CD4-positive, CD25-positive, alpha-beta regulatory T cell (primary cell): ENCODE results near the gene BEGAIN. TPM values are rescaled to one million over a fixed set of nuclear protein-coding genes. Genes with fewer than 3 reads are reported as not detected.

ENCODE experiments used
- ATAC-seq, 2 donors: fragments of 150-1000 bp; cut with Tn5 transposase; one replicate each; pipeline ENCODE4 v1.10.0; 2021; ENCODE audit warnings: low read depth in 2 of 2, moderate number of reproducible peaks in 2 of 2, moderate library complexity in 1 of 2
- DNase-seq, 3 donors: peaks; one replicate each; pipeline versions ENCODE4 v3.0.0 to v3.0.0-alpha.2; 2012 to 2022; ENCODE audit warnings: mixed read lengths in 1 of 3
- H3K27ac ChIP-seq: one replicate; pipeline ENCODE4 v1.7.0; 2013; ENCODE audit warnings: mild to moderate bottlenecking, low read length; ENCODE audit not compliant: insufficient read depth, poor library complexity, severe bottlenecking
- H3K27me3 ChIP-seq: one replicate; pipeline ENCODE4 v1.7.0; 2013; ENCODE audit warnings: low read length; ENCODE audit not compliant: control insufficient read depth, insufficient read depth
- H3K36me3 ChIP-seq: one replicate; pipeline ENCODE4 v1.7.0; 2013; ENCODE audit warnings: mild to moderate bottlenecking, low read length, moderate library complexity; ENCODE audit not compliant: control insufficient read depth, insufficient read depth
- H3K4me1 ChIP-seq: 2 replicates; pipeline ENCODE4 v1.7.0; 2013; ENCODE audit warnings: mild to moderate bottlenecking, low read length; ENCODE audit not compliant: insufficient read depth, control insufficient read depth, poor library complexity, severe bottlenecking
- H3K4me3 ChIP-seq: one replicate; pipeline ENCODE4 v1.7.0; 2013; ENCODE audit warnings: low read depth, mild to moderate bottlenecking, low read length, moderate library complexity
- H3K9me3 ChIP-seq, 2 experiments: 1 replicate in 1 of 2; 2 replicates in 1 of 2; pipeline ENCODE4 v1.7.0; 2013; ENCODE audit warnings: low read length in 2 of 2, mild to moderate bottlenecking in 1 of 2, moderate library complexity in 1 of 2; ENCODE audit not compliant: control insufficient read depth in 2 of 2
- H3K27ac Mint-ChIP-seq, 3 donors: one replicate each; pipeline ENCODE4 v1.8.0; 2020 to 2022; ENCODE audit warnings: mild to moderate bottlenecking in 3 of 3, mixed read lengths in 3 of 3, moderate library complexity in 2 of 3
- H3K27me3 Mint-ChIP-seq: one replicate; pipeline ENCODE4 v1.8.0; 2022; ENCODE audit warnings: mild to moderate bottlenecking, mixed read lengths
- H3K36me3 Mint-ChIP-seq: one replicate; pipeline ENCODE4 v1.8.0; 2020; ENCODE audit warnings: mixed read lengths
- H3K4me1 Mint-ChIP-seq, 4 donors: one replicate each; pipeline ENCODE4 v1.8.0; 2020 to 2022; ENCODE audit warnings: mixed read lengths in 4 of 4, mild to moderate bottlenecking in 1 of 4
- H3K4me3 Mint-ChIP-seq, 4 donors: one replicate each; pipeline ENCODE4 v1.8.0; 2020 to 2022; ENCODE audit warnings: mild to moderate bottlenecking in 4 of 4, mixed read lengths in 4 of 4, moderate library complexity in 3 of 4
- H3K9me3 Mint-ChIP-seq, 7 donors: one replicate each; pipeline ENCODE4 v1.8.0; 2020 to 2022; ENCODE audit warnings: mixed read lengths in 7 of 7, mild to moderate bottlenecking in 3 of 7, moderate library complexity in 2 of 7
- polyA plus RNA-seq, 4 donors: library from polyadenylated mRNA; unstranded; fragments of 300-500 nt; fragmentation: Illumina TruSeq; gene quantifications; one replicate each; pipeline ENCODE4 v1.2.3, GENCODE V29; 2021
- total RNA-seq: library from RNA; stranded (reverse); gene quantifications from one replicate; pipeline ENCODE4 v1.2.3, GENCODE V29; 2022

BEGAIN gene
- total and polyA plus RNA-seq, 5 donors from 2014 or later = 0.29 to 1.3 (median 0.50) TPM; not detected in 1

- no peak for DNase-seq
- H3K9me3 Mint-ChIP-seq = peaks cover 0 to 7% (median 0%) of the 10 kb centered on the region in 7 donors
Measured at GRCh38 chr14:100608064-100608463, 20.8 kb upstream of the BEGAIN start.

GRCh38 chr14:100607611-100607956, 20.4 kb upstream of the BEGAIN start:
- no peaks in the 10 kb centered on the region for H3K27me3 ChIP-seq
- Mint-ChIP-seq H3K27ac (no peak overlapping the region), H3K27me3 (peaks cover 7% of the 10 kb centered on the region), H3K36me3 (no peaks in the 10 kb centered on the region), H3K4me3 (no peak overlapping the region), H3K4me1 (no peaks in the 10 kb centered on the region), H3K9me3 (peaks cover 0 to 12% (median 2%) of the 10 kb centered on the region in 7 donors)
- no peaks in the 10 kb centered on the region for H3K9me3 ChIP-seq
- H3K36me3 ChIP-seq = no peaks in the 10 kb centered on the region
- DNase-seq (no peak), ATAC-seq (no peak)
- H3K4me1 ChIP-seq = no peaks in the 10 kb centered on the region
- no peak overlapping the region for H3K4me3 ChIP-seq
- no peak overlapping the region for H3K27ac ChIP-seq

More at GRCh38 chr14:100608064-100608463, 20.8 kb upstream of the BEGAIN start:
- Histone ChIP-seq H3K36me3 (no peaks in the 10 kb centered on the region), H3K4me3 (no peak overlapping the region), H3K9me3 (no peaks in the 10 kb centered on the region), H3K27me3 (no peaks in the 10 kb centered on the region), H3K27ac (no peak overlapping the region), H3K4me1 (no peaks in the 10 kb centered on the region)
- ATAC-seq = no peak
- H3K27ac Mint-ChIP-seq = no peak overlapping the region
- H3K36me3 Mint-ChIP-seq = no peaks in the 10 kb centered on the region
- peaks cover 6% of the 10 kb centered on the region for H3K27me3 Mint-ChIP-seq
- H3K4me3 Mint-ChIP-seq = no peak overlapping the region
- H3K4me1 Mint-ChIP-seq = no peaks in the 10 kb centered on the region

DNA sequence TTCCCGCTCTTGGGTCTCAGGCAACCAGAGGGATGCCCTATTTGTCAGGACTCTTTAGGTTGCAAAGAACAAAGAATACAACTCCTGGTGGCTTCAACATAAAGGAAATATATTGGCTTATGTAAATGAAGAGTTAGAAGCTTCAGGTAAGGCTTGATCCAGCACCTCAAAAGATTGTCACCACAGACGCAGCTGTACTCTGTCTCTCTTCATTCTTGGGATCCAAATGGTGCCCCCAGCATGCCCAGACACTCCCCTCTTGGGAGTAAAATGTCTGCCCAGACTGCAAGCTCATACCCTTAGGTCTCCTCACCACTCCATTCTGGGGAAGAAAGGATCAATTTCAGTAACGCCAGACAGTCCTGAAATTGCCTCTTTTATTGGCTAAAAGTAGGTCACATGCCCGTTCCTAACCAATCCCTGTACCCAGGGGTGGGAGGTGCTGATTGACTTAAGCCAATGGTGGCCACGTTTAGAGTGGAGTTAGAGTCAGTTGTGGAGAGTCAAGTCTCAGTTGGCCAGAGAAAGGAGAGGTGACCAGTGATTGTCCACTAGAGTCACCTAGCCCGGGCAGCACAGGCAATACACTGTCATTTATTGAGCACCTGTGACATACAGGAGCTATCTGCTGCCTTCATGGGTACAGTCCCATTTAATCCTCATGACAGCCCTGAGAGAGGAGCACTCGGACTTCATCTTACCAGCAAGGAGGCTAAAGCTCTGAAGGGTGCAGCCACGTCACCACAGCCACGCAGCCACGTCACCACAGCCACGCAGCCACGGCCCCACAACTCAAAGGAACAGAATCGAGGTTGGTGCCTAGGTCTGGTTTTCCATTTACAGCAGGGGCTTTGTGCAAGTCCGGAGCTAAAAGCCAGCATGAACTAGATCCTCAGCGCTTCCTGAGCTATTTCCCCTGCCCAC, 19.7 kb upstream of the BEGAIN start:
- H3K4me1 ChIP-seq = no peaks in the 10 kb centered on the region
- no peak overlapping the region for H3K4me3 Mint-ChIP-seq
- DNase-seq = no peak
- ATAC-seq = no peak
- no peaks in the 10 kb centered on the region for H3K36me3 ChIP-seq
- no peak overlapping the region for H3K4me3 ChIP-seq
- H3K27ac Mint-ChIP-seq = no peak overlapping the region
- H3K27ac ChIP-seq = no peak overlapping the region
- no peaks in the 10 kb centered on the region for H3K27me3 ChIP-seq
- peaks cover 13% of the 10 kb centered on the region for H3K27me3 Mint-ChIP-seq
- no peaks in the 10 kb centered on the region for H3K4me1 Mint-ChIP-seq
- peaks cover 0 to 14% (median 5%) of the 10 kb centered on the region in 7 donors for H3K9me3 Mint-ChIP-seq
- H3K36me3 Mint-ChIP-seq = no peaks in the 10 kb centered on the region
- peaks cover 5% of the 10 kb centered on the region in 2 experiments for H3K9me3 ChIP-seq

DNA sequence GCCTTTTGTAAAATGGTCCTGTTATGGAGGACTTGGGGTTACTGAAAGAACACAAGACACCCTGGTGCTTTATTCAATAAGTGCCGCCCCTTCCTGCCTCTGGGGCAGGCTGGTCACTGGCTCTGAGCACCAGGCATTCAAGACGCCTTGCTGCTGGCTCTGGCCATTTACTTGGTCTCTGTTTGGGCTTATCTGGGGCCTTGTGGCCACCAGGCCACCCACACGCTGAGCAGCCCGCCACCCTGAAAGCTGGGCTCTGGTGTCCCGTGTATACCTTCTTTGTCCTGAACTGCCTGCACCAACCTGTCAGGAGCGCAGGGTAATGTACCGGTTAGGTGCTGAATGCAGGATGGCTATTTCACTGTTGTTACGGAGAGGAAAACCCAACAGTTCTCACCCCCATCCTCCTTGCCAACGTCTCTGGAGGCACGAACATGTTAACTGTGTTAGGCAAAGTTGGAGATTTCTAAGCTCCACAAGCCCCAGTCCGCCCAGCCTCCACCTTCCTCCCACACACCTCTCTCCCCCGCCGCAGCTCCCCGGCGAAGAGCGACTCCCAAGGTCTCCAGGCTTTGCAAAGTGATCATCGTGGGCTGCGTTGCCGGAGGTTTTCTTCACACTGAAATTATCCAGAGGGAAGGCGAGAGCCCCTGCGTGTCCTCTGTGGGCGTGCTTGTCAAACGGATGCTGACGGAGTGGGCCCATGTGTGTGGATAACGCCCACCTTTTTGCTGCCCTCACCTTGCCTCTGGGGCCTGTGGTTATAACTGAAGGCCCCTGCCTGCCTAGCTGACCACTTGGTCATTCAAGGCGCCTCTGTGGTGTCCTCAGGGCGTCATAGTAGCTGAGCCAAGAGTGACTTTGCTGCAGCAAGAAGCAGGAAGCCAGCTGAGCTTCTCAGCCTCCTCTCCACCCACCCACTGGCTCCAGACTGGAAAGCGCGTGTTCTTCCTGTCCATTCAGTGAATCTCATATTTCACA, 18.8 kb upstream of the BEGAIN start:
- Mint-ChIP-seq H3K9me3 (peaks cover 0 to 17% (median 8%) of the 10 kb centered on the region in 7 donors), H3K4me1 (no peaks in the 10 kb centered on the region), H3K27me3 (peaks cover 21% of the 10 kb centered on the region), H3K4me3 (no peak overlapping the region), H3K36me3 (no peaks in the 10 kb centered on the region), H3K27ac (no peak overlapping the region)
- H3K9me3 ChIP-seq = peaks cover 13 to 15% of the 10 kb centered on the region in 2 experiments
- ATAC-seq = no peak
- H3K4me1 ChIP-seq = no peaks in the 10 kb centered on the region
- peaks cover 3% of the 10 kb centered on the region for H3K27me3 ChIP-seq
- no peak for DNase-seq
- H3K27ac ChIP-seq = no peak overlapping the region
- H3K36me3 ChIP-seq = no peaks in the 10 kb centered on the region
- H3K4me3 ChIP-seq = no peak overlapping the region

DNA sequence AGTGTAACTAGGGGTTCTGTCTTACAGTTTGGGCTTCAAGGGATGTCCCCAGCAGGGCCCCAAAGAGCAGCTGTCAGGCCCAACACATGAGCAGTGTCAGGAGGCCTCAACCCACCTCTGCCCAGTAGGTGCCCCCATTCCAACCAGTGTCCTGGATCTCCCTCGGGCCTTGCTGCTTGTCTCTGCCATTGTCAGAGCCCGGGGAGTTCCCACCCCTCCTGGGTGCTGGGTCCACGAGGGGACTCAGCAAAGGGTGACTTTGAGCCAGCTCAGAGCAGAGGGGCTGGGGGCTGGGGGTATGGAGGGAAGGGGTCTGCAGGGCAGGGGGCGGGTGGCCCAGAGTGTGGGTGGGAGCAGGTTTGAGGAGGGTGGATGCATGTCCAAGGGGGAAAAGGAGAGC, 18.0 kb upstream of the BEGAIN start:
- no peaks in the 10 kb centered on the region for H3K4me1 ChIP-seq
- Mint-ChIP-seq H3K27ac (no peak overlapping the region), H3K4me1 (no peaks in the 10 kb centered on the region), H3K36me3 (no peaks in the 10 kb centered on the region), H3K4me3 (no peak overlapping the region), H3K27me3 (peaks cover 24% of the 10 kb centered on the region), H3K9me3 (peaks cover 0 to 22% (median 9%) of the 10 kb centered on the region in 7 donors)
- peaks cover 17 to 20% of the 10 kb centered on the region in 2 experiments for H3K9me3 ChIP-seq
- no peak overlapping the region for H3K4me3 ChIP-seq
- H3K27me3 ChIP-seq = peaks cover 3% of the 10 kb centered on the region
- no peaks in the 10 kb centered on the region for H3K36me3 ChIP-seq
- no peak for DNase-seq
- no peak for ATAC-seq
- H3K27ac ChIP-seq = no peak overlapping the region

- peaks cover 29% of the 10 kb centered on the region for H3K27me3 Mint-ChIP-seq
- peaks cover 0 to 24% (median 9%) of the 10 kb centered on the region in 7 donors for H3K9me3 Mint-ChIP-seq
- H3K4me1 ChIP-seq = no peaks in the 10 kb centered on the region
- H3K4me1 Mint-ChIP-seq = no peaks in the 10 kb centered on the region
- H3K36me3 ChIP-seq = no peaks in the 10 kb centered on the region
- peaks cover 5% of the 10 kb centered on the region for H3K27me3 ChIP-seq
- H3K4me3 Mint-ChIP-seq = no peak overlapping the region
- H3K36me3 Mint-ChIP-seq = no peaks in the 10 kb centered on the region
- ATAC-seq = no peak
- no peak overlapping the region for H3K27ac Mint-ChIP-seq
- peaks cover 17 to 20% of the 10 kb centered on the region in 2 experiments for H3K9me3 ChIP-seq
- H3K4me3 ChIP-seq = no peak overlapping the region
- no peak for DNase-seq
- no peak overlapping the region for H3K27ac ChIP-seq
Measured at GRCh38 chr14:100604709-100605108, 17.5 kb upstream of the BEGAIN start.

GRCh38 chr14:100604121-100604501, 16.9 kb upstream of the BEGAIN start:
- Mint-ChIP-seq H3K27ac (no peak overlapping the region), H3K4me3 (no peak overlapping the region), H3K4me1 (no peaks in the 10 kb centered on the region), H3K27me3 (peaks cover 35% of the 10 kb centered on the region), H3K9me3 (peaks cover 0 to 24% (median 9%) of the 10 kb centered on the region in 7 donors), H3K36me3 (no peaks in the 10 kb centered on the region)
- H3K4me3 ChIP-seq = no peak overlapping the region
- H3K9me3 ChIP-seq = peaks cover 17 to 20% of the 10 kb centered on the region in 2 experiments
- H3K27me3 ChIP-seq = peaks cover 9% of the 10 kb centered on the region
- no peaks in the 10 kb centered on the region for H3K36me3 ChIP-seq
- no peak overlapping the region for H3K27ac ChIP-seq
- ATAC-seq (no peak), DNase-seq (no peak)
- H3K4me1 ChIP-seq = no peaks in the 10 kb centered on the region
